HCT116 (cell line): ENCODE results near the gene HOGA1.

Experiments
- CTCF ChIP-seq, 3 experiments: fragments of 200-600 bp in 1 of 3; sonication (generic) in 1 of 3; IDR thresholded peaks in 2 of 3; conservative IDR thresholded peaks in 1 of 3; 2 replicates each; pipeline ENCODE4 v1.5.1; 2012 to 2017; ENCODE audit warnings: low read depth in 2 of 3, low read length in 2 of 3, antibody characterized with exemption in 1 of 3, borderline replicate concordance in 1 of 3, control low read depth in 1 of 3, mild to moderate bottlenecking in 1 of 3, mixed read lengths in 1 of 3, mixed run types in 1 of 3, moderate library complexity in 1 of 3; ENCODE audit not compliant: insufficient read depth in 1 of 3
- EZH2 ChIP-seq: fragments of 200-600 bp; sonication (generic); IDR thresholded peaks from 2 replicates; pipeline ENCODE4 v1.6.1; 2017; ENCODE audit warnings: antibody characterized with exemption, mixed run types
- EZH2phosphoT487 ChIP-seq: fragments of 200-600 bp; IDR thresholded peaks from 2 replicates; pipeline ENCODE4 v1.6.1; 2018; ENCODE audit warnings: antibody characterized with exemption, borderline replicate concordance
- FOSL1 ChIP-seq: IDR thresholded peaks from 2 replicates; pipeline ENCODE4 v1.6.1; 2012; ENCODE audit warnings: low read depth
- POLR2AphosphoS5 ChIP-seq: IDR thresholded peaks from 2 replicates; pipeline ENCODE4 v1.6.1; 2011; ENCODE audit warnings: mild to moderate bottlenecking, low read depth, low read length, moderate library complexity
- RAD21 ChIP-seq: IDR thresholded peaks from 2 replicates; pipeline ENCODE4 v1.6.1; 2012; ENCODE audit warnings: low read depth, mild to moderate bottlenecking
- SP1 ChIP-seq: IDR thresholded peaks from 2 replicates; pipeline ENCODE4 v1.6.1; 2012; ENCODE audit warnings: low read depth
- TCF7L2 ChIP-seq: IDR thresholded peaks from 2 replicates; pipeline ENCODE4 v1.7.0; 2011; ENCODE audit warnings: borderline replicate concordance, inconsistent platforms; ENCODE audit not compliant: insufficient read depth, insufficient read length; ENCODE audit errors: extremely low read depth
- ZNF274 ChIP-seq: fragments of 200-500 bp; sonication (Bioruptor generic); IDR thresholded peaks from 2 replicates; pipeline ENCODE4 v1.6.1; 2014; ENCODE audit warnings: mild to moderate bottlenecking, low read depth, low read length, inconsistent platforms
- TF ChIP-seq, protein P1 (sequence below): IDR thresholded peaks from 2 replicates; pipeline ENCODE4 v1.6.1; 2012; ENCODE audit warnings: low read depth

DNA sequence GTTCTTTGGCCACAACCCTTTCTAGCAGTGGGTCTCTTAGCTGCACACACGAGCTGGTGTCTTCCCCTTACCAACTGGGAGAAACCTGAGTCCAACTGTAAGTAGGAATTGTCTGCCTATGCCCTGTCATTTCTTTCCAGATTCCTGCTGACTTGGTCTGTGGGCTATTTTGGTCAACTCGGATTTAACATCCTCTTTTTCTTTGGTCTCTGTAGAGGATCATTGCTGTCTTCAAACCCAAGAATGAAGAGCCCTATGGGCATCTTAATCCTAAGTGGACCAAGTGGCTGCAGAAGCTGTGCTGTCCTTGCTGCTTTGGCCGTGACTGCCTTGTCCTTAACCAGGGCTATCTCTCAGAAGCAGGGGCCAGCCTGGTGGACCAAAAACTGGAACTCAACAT lies 66.5 kb downstream of the HOGA1 start:
- TF ChIP-seq EZH2phosphoT487 (no peak), CTCF (IDR thresholded peaks at IDR 0.05 in 2 of 3, conservative IDR thresholded peaks at IDR 0.05 in 1 of 3; ENCODE audit: borderline replicate concordance in 1 of 3, insufficient read depth in 1 of 3, low read depth in 2 of 3, low read length in 2 of 3) (no peak), POLR2AphosphoS5 (no peak), FOSL1 (no peak), EZH2 (no peak), ZNF274 (no peak), TCF7L2 (no peak), RAD21 (no peak), SP1 (no peak)
- TF ChIP-seq, protein P1, sequence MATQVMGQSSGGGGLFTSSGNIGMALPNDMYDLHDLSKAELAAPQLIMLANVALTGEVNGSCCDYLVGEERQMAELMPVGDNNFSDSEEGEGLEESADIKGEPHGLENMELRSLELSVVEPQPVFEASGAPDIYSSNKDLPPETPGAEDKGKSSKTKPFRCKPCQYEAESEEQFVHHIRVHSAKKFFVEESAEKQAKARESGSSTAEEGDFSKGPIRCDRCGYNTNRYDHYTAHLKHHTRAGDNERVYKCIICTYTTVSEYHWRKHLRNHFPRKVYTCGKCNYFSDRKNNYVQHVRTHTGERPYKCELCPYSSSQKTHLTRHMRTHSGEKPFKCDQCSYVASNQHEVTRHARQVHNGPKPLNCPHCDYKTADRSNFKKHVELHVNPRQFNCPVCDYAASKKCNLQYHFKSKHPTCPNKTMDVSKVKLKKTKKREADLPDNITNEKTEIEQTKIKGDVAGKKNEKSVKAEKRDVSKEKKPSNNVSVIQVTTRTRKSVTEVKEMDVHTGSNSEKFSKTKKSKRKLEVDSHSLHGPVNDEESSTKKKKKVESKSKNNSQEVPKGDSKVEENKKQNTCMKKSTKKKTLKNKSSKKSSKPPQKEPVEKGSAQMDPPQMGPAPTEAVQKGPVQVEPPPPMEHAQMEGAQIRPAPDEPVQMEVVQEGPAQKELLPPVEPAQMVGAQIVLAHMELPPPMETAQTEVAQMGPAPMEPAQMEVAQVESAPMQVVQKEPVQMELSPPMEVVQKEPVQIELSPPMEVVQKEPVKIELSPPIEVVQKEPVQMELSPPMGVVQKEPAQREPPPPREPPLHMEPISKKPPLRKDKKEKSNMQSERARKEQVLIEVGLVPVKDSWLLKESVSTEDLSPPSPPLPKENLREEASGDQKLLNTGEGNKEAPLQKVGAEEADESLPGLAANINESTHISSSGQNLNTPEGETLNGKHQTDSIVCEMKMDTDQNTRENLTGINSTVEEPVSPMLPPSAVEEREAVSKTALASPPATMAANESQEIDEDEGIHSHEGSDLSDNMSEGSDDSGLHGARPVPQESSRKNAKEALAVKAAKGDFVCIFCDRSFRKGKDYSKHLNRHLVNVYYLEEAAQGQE: no peak
